AG04450 (cell line): ENCODE measurements around the gene TMEM52. TPM values are rescaled to one million over a fixed set of nuclear protein-coding genes. Genes with fewer than 3 reads are reported as not detected.

ENCODE experiments used
- CTCF ChIA-PET: fragments of 300-600, 350-600 bp; formaldehyde crosslinking; extraction: SDS; loops from one replicate; lab custom pipeline; 2022; ENCODE audit warnings: antibody characterized with exemption, inconsistent platforms; lab: Charles Lee
- POLR2A ChIA-PET: fragments of 350-600 bp; formaldehyde crosslinking; extraction: SDS; loops from one replicate; lab custom pipeline; 2021; ENCODE audit warnings: antibody characterized with exemption, inconsistent platforms; lab: Yijun Ruan, JAX
- DNase-seq: peaks from one replicate; pipeline ENCODE4 v3.0.0-alpha.2; 2011; ENCODE audit warnings: low read depth, low spot score
- H3K27ac ChIP-seq: one replicate; pipeline ENCODE4 v1.5.1; 2012; ENCODE audit warnings: low read depth, low read length, control low read depth
- H3K27me3 ChIP-seq: one replicate; pipeline ENCODE4 v1.6.0; 2012; ENCODE audit warnings: low read length; ENCODE audit not compliant: control insufficient read depth, insufficient read depth
- H3K4me3 ChIP-seq: 2 replicates; pipeline ENCODE4 v1.5.1; 2011; ENCODE audit warnings: mild to moderate bottlenecking, low read depth, low read length, control low read depth
- H3K9me3 ChIP-seq: 2 replicates; pipeline ENCODE4 v1.5.1; 2012; ENCODE audit warnings: low read length; ENCODE audit not compliant: control insufficient read depth, insufficient read depth
- CTCF ChIP-seq: IDR thresholded peaks from 2 replicates; pipeline ENCODE4 v1.5.1; 2011; ENCODE audit warnings: low read depth, low read length, control low read depth, inconsistent platforms
- polyA plus RNA-seq: library from polyadenylated mRNA; depleted of rRNA; stranded (reverse); fragments of >200 nt; gene quantifications from 2 replicates; pipeline ENCODE4 v1.2.3, GENCODE V29; 2011

TMEM52 gene
- polyA plus RNA-seq, 1 experiment: 0.30 TPM

DNA sequence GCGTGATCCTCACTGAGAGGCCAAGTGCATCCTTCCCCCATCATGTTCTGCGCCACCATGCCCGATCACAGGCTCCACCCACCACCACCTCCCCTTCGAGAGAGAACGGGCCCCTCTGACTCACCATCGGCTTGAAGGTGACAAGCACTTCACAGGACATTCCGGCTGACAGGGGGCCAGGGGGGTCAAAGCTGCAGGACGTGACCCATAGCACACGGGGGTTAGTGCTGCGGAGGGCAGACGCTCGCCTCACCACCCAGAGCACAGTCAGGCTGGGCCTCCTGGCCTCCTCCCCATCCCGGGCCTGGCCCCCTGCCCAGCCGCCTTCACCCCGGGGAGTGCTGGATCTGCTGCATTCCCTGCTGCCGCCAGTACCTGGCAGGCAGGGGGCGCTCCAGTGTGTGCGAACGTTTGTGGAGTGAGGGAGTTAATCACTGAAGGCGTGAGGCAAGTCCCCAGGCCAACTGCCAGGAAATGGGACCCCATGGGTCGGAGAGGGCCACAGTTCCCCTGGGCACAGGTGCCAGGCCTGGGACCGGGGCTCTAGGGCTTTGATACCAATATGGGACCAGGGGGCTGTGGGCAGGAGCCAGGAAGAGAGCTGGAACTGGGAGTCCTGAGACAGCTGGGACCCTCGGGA is 40.9 kb upstream of the TMEM52 start:
- peak; percentile 10 for DNase-seq
- H3K27me3 ChIP-seq: peaks cover 25% of the 10 kb centered on the region
- POLR2A ChIA-PET: no interaction called here
- H3K4me3 ChIP-seq: no peak overlapping the region
- CTCF ChIA-PET: interaction anchor here (0.6 to 4.7 kb wide), 9 partner anchors 16 to 332 kb away, joined by 3 to 45 read pairs (median 3); no protein-coding TSS in a partner anchor
- peaks cover 3% of the 10 kb centered on the region; the same call in 1 of the 2 replicates for H3K9me3 ChIP-seq
- H3K27ac ChIP-seq: no peak overlapping the region
- TF ChIP-seq CTCF: peak; percentile 71

GRCh38 chr1:1959459-1959839 is 40.4 kb upstream of the TMEM52 start:
- peaks cover 5% of the 10 kb centered on the region; the same call in 1 of the 2 replicates for H3K9me3 ChIP-seq
- no peak for DNase-seq
- no peak for TF ChIP-seq CTCF
- no peak overlapping the region for H3K4me3 ChIP-seq
- POLR2A ChIA-PET: no interaction called here
- H3K27ac ChIP-seq: no peak overlapping the region
- CTCF ChIA-PET: interaction anchor here (1.0 to 4.7 kb wide), 2 partner anchors 86 to 180 kb away, joined by 3 to 45 read pairs; no protein-coding TSS in a partner anchor
- peaks cover 25% of the 10 kb centered on the region for H3K27me3 ChIP-seq

DNA sequence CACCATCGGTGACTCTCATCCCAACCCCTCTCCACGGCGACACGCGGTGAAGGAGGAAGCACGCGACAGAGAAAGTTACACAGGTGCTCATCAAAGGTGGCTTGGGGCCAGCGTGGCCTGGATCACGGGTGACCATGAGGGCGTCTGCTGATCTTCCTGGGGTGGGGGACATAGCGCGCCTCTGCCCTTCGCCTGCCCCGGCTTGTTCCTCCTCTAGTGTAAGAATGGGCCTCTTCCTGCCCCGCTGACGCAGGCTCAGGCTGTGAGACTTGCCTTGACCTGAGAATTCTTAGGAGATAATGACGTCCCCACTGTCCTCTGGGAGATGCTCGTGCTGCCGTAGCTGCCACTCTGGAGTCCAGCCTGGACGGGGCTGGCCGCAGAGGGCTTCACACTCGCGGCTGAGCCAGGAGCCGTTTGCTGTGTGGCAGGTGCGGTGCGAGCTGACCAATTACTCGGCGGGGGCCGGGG is 39.0 kb upstream of the TMEM52 start:
- TF ChIP-seq CTCF: no peak
- ChIA-PET CTCF (interaction anchor here (0.8 to 4.7 kb wide), 2 partner anchors 9 to 87 kb away, joined by 8 to 45 read pairs; no protein-coding TSS in a partner anchor), POLR2A (no interaction called here)
- no peak overlapping the region for H3K27ac ChIP-seq
- no peak overlapping the region for H3K4me3 ChIP-seq
- no peak for DNase-seq
- peaks cover 5% of the 10 kb centered on the region; the same call in 1 of the 2 replicates for H3K9me3 ChIP-seq
- peaks cover 23% of the 10 kb centered on the region for H3K27me3 ChIP-seq

- ChIA-PET CTCF (no interaction called here), POLR2A (interaction anchor here (0.6 kb wide), 1 partner anchor 218 kb away, joined by 3 read pairs; no protein-coding TSS in a partner anchor)
- DNase-seq: no peak
- peaks cover 26% of the 10 kb centered on the region for H3K27me3 ChIP-seq
- no peak overlapping the region for H3K4me3 ChIP-seq
- no peak overlapping the region for H3K27ac ChIP-seq
- peaks cover 5% of the 10 kb centered on the region; the same call in 1 of the 2 replicates for H3K9me3 ChIP-seq
- no peak for TF ChIP-seq CTCF
These were observed 38.5 kb upstream of the TMEM52 start for GRCh38 chr1:1957533-1957961.
